ENCODE data around the gene GLCCI1. TPM values are rescaled to one million over a fixed set of nuclear protein-coding genes. Genes with fewer than 3 reads are reported as not detected.
"Not testable (repeated sequence)": the region's sequence is repeated elsewhere in the genome, so short reads cannot be mapped to it uniquely, and the experiment has no call there.

Gene GLCCI1
- total and polyA plus RNA-seq, 5 experiments from 2014 or later = 9.0 to 33.2 (median 30.8) TPM

GRCh38 chr7:8060241-8060640 lies 91.6 kb downstream of the GLCCI1 start:
- POLR2A ChIA-PET = interaction anchor here (0.6 kb wide), 1 partner anchor 1710 kb away, joined by 4 read pairs; no protein-coding TSS in a partner anchor
- no peak for ATAC-seq
- Mint-ChIP-seq H3K4me1 (peaks cover 12 to 18% (median 15%) of the 10 kb centered on the region in 4 donors), H3K9me3 (peaks cover 0 to 4% (median 0%) of the 10 kb centered on the region in 9 donors), H3K36me3 (peaks cover 8 to 80% (median 45%) of the 10 kb centered on the region in 3 donors), H3K27ac (peak overlapping the region in 2 of 10 donors; percentile 1 to 18), H3K4me3 (no peak overlapping the region), H3K27me3 (no peaks in the 10 kb centered on the region)
- DNase-seq = no peak

GRCh38 chr7:8063300-8063699 lies 94.7 kb downstream of the GLCCI1 start:
- H3K4me1 Mint-ChIP-seq = peaks cover 29 to 38% (median 33%) of the 10 kb centered on the region in 4 donors
- peak overlapping the region in 3 of 10 donors; percentile 15 to 83 (median 15) for H3K27ac Mint-ChIP-seq
- H3K9me3 Mint-ChIP-seq, ATAC-seq, DNase-seq, POLR2A ChIA-PET, H3K27me3 Mint-ChIP-seq, H3K4me3 Mint-ChIP-seq: not testable (repeated sequence)
- peaks cover 10 to 72% (median 50%) of the 10 kb centered on the region in 3 donors for H3K36me3 Mint-ChIP-seq

- peak overlapping the region in 2 of 10 donors; percentile 15 to 83 for H3K27ac Mint-ChIP-seq
Measured at GRCh38 chr7:8063706-8064297, 95.2 kb downstream of the GLCCI1 start.

GRCh38 chr7:8064828-8065227 lies 96.2 kb downstream of the GLCCI1 start:
- POLR2A ChIA-PET = no interaction called here
- Mint-ChIP-seq H3K9me3 (peaks cover 0 to 4% (median 0%) of the 10 kb centered on the region in 9 donors), H3K4me1 (peaks cover 33 to 46% (median 37%) of the 10 kb centered on the region in 4 donors), H3K4me3 (no peak overlapping the region), H3K27me3 (no peaks in the 10 kb centered on the region), H3K27ac (no peak overlapping the region), H3K36me3 (peaks cover 10 to 72% (median 54%) of the 10 kb centered on the region in 3 donors)
- no peak for DNase-seq
- no peak for ATAC-seq

More at GRCh38 chr7:8063706-8064297, 95.2 kb downstream of the GLCCI1 start:
- no peak for ATAC-seq
- no peaks in the 10 kb centered on the region for H3K27me3 Mint-ChIP-seq
- POLR2A ChIA-PET = no interaction called here
- peaks cover 10 to 74% (median 54%) of the 10 kb centered on the region in 3 donors for H3K36me3 Mint-ChIP-seq
- H3K4me3 Mint-ChIP-seq = no peak overlapping the region
- H3K4me1 Mint-ChIP-seq = peaks cover 33 to 40% (median 37%) of the 10 kb centered on the region in 4 donors
- peaks cover 0 to 4% (median 0%) of the 10 kb centered on the region in 9 donors for H3K9me3 Mint-ChIP-seq
- DNase-seq = no peak

- H3K27ac Mint-ChIP-seq = peak overlapping the region in 2 of 10 donors; percentile 20 to 88
- H3K9me3 Mint-ChIP-seq = peaks cover 0 to 4% (median 0%) of the 10 kb centered on the region in 9 donors
- H3K4me3 Mint-ChIP-seq = no peak overlapping the region
- H3K27me3 Mint-ChIP-seq = no peaks in the 10 kb centered on the region
- POLR2A ChIA-PET = no interaction called here
- H3K36me3 Mint-ChIP-seq = peaks cover 10 to 67% (median 53%) of the 10 kb centered on the region in 3 donors
- ATAC-seq = no peak
- H3K4me1 Mint-ChIP-seq = peaks cover 33 to 46% (median 37%) of the 10 kb centered on the region in 4 donors
- DNase-seq = no peak
Measured at GRCh38 chr7:8065356-8065813, 96.8 kb downstream of the GLCCI1 start.

- Mint-ChIP-seq H3K9me3 (no peaks in the 10 kb centered on the region), H3K27ac (peak overlapping the region in 2 of 10 donors; percentile 47 to 53), H3K4me1 (peaks cover 33 to 53% (median 35%) of the 10 kb centered on the region in 4 donors), H3K4me3 (no peak overlapping the region), H3K27me3 (no peaks in the 10 kb centered on the region), H3K36me3 (peaks cover 30 to 60% (median 48%) of the 10 kb centered on the region in 3 donors)
- POLR2A ChIA-PET = no interaction called here
- ATAC-seq (no peak), DNase-seq (no peak)
Measured at GRCh38 chr7:8068892-8069686, 100.5 kb downstream of the GLCCI1 start.

- no peaks in the 10 kb centered on the region for H3K27me3 Mint-ChIP-seq
- peaks cover 24 to 52% (median 39%) of the 10 kb centered on the region in 3 donors for H3K36me3 Mint-ChIP-seq
- no peak overlapping the region for H3K4me3 Mint-ChIP-seq
- no peak for DNase-seq
- no peak for ATAC-seq
- peaks cover 23 to 42% (median 26%) of the 10 kb centered on the region in 4 donors for H3K4me1 Mint-ChIP-seq
- no peak overlapping the region for H3K27ac Mint-ChIP-seq
- no peaks in the 10 kb centered on the region for H3K9me3 Mint-ChIP-seq
- POLR2A ChIA-PET = no interaction called here
Measured at GRCh38 chr7:8070451-8071180, 102.0 kb downstream of the GLCCI1 start.

GRCh38 chr7:8078418-8078817 lies 109.8 kb downstream of the GLCCI1 start:
- no peaks in the 10 kb centered on the region for H3K9me3 Mint-ChIP-seq
- no peak for ATAC-seq
- H3K27me3 Mint-ChIP-seq = no peaks in the 10 kb centered on the region
- no peak overlapping the region for H3K4me3 Mint-ChIP-seq
- POLR2A ChIA-PET = interaction anchor here (0.7 kb wide), 1 partner anchor 26 kb away, joined by 5 read pairs; no protein-coding TSS in a partner anchor
- H3K4me1 Mint-ChIP-seq = peaks cover 0 to 1% (median under 1%) of the 10 kb centered on the region in 4 donors
- no peak for DNase-seq
- peak overlapping the region in 1 of 10 donors; percentile 2 for H3K27ac Mint-ChIP-seq
- H3K36me3 Mint-ChIP-seq = peaks cover 0 to 14% (median 11%) of the 10 kb centered on the region in 3 donors

GRCh38 chr7:8082762-8083161 lies 114.2 kb downstream of the GLCCI1 start:
- POLR2A ChIA-PET = no interaction called here
- Mint-ChIP-seq H3K27ac (no peak overlapping the region), H3K36me3 (peaks cover 0 to 35% (median 16%) of the 10 kb centered on the region in 3 donors), H3K4me1 (peaks cover 0 to 2% (median 0%) of the 10 kb centered on the region in 4 donors), H3K27me3 (no peaks in the 10 kb centered on the region), H3K4me3 (no peak overlapping the region), H3K9me3 (no peaks in the 10 kb centered on the region)
- DNase-seq = no peak
- no peak for ATAC-seq

GRCh38 chr7:8084836-8085235 lies 116.2 kb downstream of the GLCCI1 start:
- no peak for ATAC-seq
- H3K4me3 Mint-ChIP-seq = no peak overlapping the region
- peaks cover 0 to 38% (median 16%) of the 10 kb centered on the region in 3 donors for H3K36me3 Mint-ChIP-seq
- DNase-seq = no peak
- no peaks in the 10 kb centered on the region for H3K27me3 Mint-ChIP-seq
- H3K4me1 Mint-ChIP-seq = peaks cover 0 to 2% (median 0%) of the 10 kb centered on the region in 4 donors
- peak overlapping the region in 1 of 10 donors; percentile 19 for H3K27ac Mint-ChIP-seq
- H3K9me3 Mint-ChIP-seq = no peaks in the 10 kb centered on the region
- POLR2A ChIA-PET = interaction anchor here (1.9 kb wide), 1 partner anchor 116 kb away, joined by 5 read pairs; the partner anchor contains the start of gene GLCCI1

GRCh38 chr7:8085420-8085819 lies 116.8 kb downstream of the GLCCI1 start:
- Mint-ChIP-seq H3K9me3 (no peaks in the 10 kb centered on the region), H3K27me3 (no peaks in the 10 kb centered on the region), H3K4me3 (no peak overlapping the region), H3K27ac (no peak overlapping the region), H3K36me3 (peaks cover 0 to 40% (median 16%) of the 10 kb centered on the region in 3 donors), H3K4me1 (peaks cover 0 to 6% (median 1%) of the 10 kb centered on the region in 4 donors)
- POLR2A ChIA-PET = interaction anchor here (1.9 kb wide), 1 partner anchor 117 kb away, joined by 5 read pairs; the partner anchor contains the start of gene GLCCI1
- ATAC-seq = no peak
- DNase-seq = no peak

GRCh38 chr7:8086239-8086638 lies 117.6 kb downstream of the GLCCI1 start:
- peaks cover 0 to 41% (median 16%) of the 10 kb centered on the region in 3 donors for H3K36me3 Mint-ChIP-seq
- H3K27me3 Mint-ChIP-seq = no peaks in the 10 kb centered on the region
- H3K9me3 Mint-ChIP-seq = no peaks in the 10 kb centered on the region
- H3K27ac Mint-ChIP-seq = peak overlapping the region in 4 of 10 donors; percentile 37 to 59 (median 44)
- DNase-seq (no peak), ATAC-seq (no peak)
- H3K4me1 Mint-ChIP-seq = peaks cover 0 to 7% (median 1%) of the 10 kb centered on the region in 4 donors
- no peak overlapping the region for H3K4me3 Mint-ChIP-seq
- POLR2A ChIA-PET = interaction anchor here (1.9 kb wide), 1 partner anchor 118 kb away, joined by 5 read pairs; the partner anchor contains the start of gene GLCCI1

Measured in naive thymus-derived CD8-positive, alpha-beta T cell (primary cell).